Panc1 (cell line): ENCODE data around the gene MYO1B. TPM values are rescaled to one million over a fixed set of nuclear protein-coding genes. Genes with fewer than 3 reads are reported as not detected.

ENCODE experiments used
- ATAC-seq: fragments of 200-7000 bp; cut with Tn5 transposase; 2 replicates; pipeline ENCODE4 v1.9.1; 2020; ENCODE audit warnings: mild to moderate bottlenecking, moderate library complexity
- BruUV-seq: library from RNA; stranded (reverse); fragments of 400-500 nt; replicated peaks from 2 replicates; lab custom pipeline; 2021; lab: Mats Ljungman, UMichigan
- CTCF ChIA-PET: fragments of 300-600 bp; sonication (Branson Sonifier 250); formaldehyde crosslinking; loops from one replicate; lab custom pipeline; 2022; ENCODE audit warnings: antibody characterized with exemption; lab: Charles Lee
- POLR2A ChIA-PET: fragments of 300-600 bp; sonication (Branson Sonifier 250); formaldehyde crosslinking; loops from one replicate; lab custom pipeline; 2022; ENCODE audit warnings: antibody characterized with exemption; lab: Charles Lee
- DNase-seq: peaks from one replicate; pipeline ENCODE4 v3.0.0-alpha.2; 2010; ENCODE audit warnings: low read depth, low spot score
- H3K27ac ChIP-seq: 2 replicates; pipeline ENCODE4 v1.5.1; 2011; ENCODE audit warnings: mild to moderate bottlenecking, low read length, inconsistent platforms
- H3K27me3 ChIP-seq: fragments of 200-500 bp; sonication (Bioruptor generic); 2 replicates; pipeline ENCODE4 v1.6.0; 2014; ENCODE audit warnings: low read length, inconsistent platforms; ENCODE audit not compliant: control insufficient read depth, insufficient read depth
- H3K36me3 ChIP-seq: fragments of 200-500 bp; sonication (Bioruptor generic); 2 replicates; pipeline ENCODE4 v1.5.1; 2014; ENCODE audit warnings: inconsistent platforms, mild to moderate bottlenecking, low read length, moderate library complexity; ENCODE audit not compliant: control insufficient read depth, insufficient read depth
- H3K4me1 ChIP-seq: 2 replicates; pipeline ENCODE4 v1.5.1; 2011; ENCODE audit warnings: inconsistent platforms, mild to moderate bottlenecking, low read length, moderate library complexity; ENCODE audit not compliant: control insufficient read depth, insufficient read depth
- H3K4me3 ChIP-seq, 2 experiments: 2 replicates each; pipeline ENCODE4 v1.5.1; 2011 to 2012; ENCODE audit warnings: low read depth in 2 of 2, low read length in 2 of 2, mild to moderate bottlenecking in 2 of 2, inconsistent platforms in 1 of 2, moderate library complexity in 1 of 2
- H3K9me3 ChIP-seq: fragments of 200-500 bp; sonication (Bioruptor generic); 2 replicates; pipeline ENCODE4 v1.5.1; 2014; ENCODE audit warnings: low read depth, mild to moderate bottlenecking, inconsistent platforms, low read length, moderate library complexity; ENCODE audit not compliant: control insufficient read depth, insufficient read depth
- POLR2AphosphoS5 ChIP-seq: IDR thresholded peaks from 2 replicates; pipeline ENCODE4 v1.6.1; 2012; ENCODE audit warnings: mild to moderate bottlenecking, low read depth, low read length, moderate library complexity
- SIN3A ChIP-seq: IDR thresholded peaks from 2 replicates; pipeline ENCODE4 v1.6.1; 2012; ENCODE audit warnings: low read depth, mild to moderate bottlenecking, low read length, moderate library complexity, borderline replicate concordance; ENCODE audit not compliant: insufficient read depth
- TCF7L2 ChIP-seq: IDR thresholded peaks from 2 replicates; pipeline ENCODE4 v1.6.1; 2011; ENCODE audit warnings: mild to moderate bottlenecking, low read depth, low read length, inconsistent platforms
- in situ Hi-C: cut with HindIII; loops from 2 replicates; pipeline ENCODE4 v1.10.0; 2016; ENCODE audit warnings: low sequenced_read_pairs, low pct_unique_long_range_greater_than_20kb
- intact Hi-C: fragments of 100-400 bp; cut with micrococcal nuclease; formaldehyde crosslinking; loops from one replicate; pipeline ENCODE4 v1.10.0; 2022; ENCODE audit not compliant: unreplicated experiment
- total RNA-seq: library from RNA; stranded (reverse); gene quantifications from one replicate; pipeline ENCODE4 v1.2.1, GENCODE V29; 2021; ENCODE audit not compliant: unreplicated experiment
- TF ChIP-seq, protein P1 (sequence below), 2 experiments: IDR thresholded peaks; 2 replicates each; pipeline ENCODE4 v1.6.1; 2011 to 2012; ENCODE audit warnings: low read depth in 2 of 2, control low read depth in 1 of 2, low read length in 1 of 2, mild to moderate bottlenecking in 1 of 2, moderate library complexity in 1 of 2; ENCODE audit not compliant: insufficient read depth in 1 of 2
- TF ChIP-seq, protein P2 (sequence below): fragments of 450-650 bp; IDR thresholded peaks from 2 replicates; pipeline ENCODE4 v1.5.1; 2017; ENCODE audit warnings: mild to moderate bottlenecking

The MYO1B gene
- total RNA-seq, 1 experiment from 2014 or later: 51.5 TPM

GRCh38 chr2:191443446-191443845 is 198.2 kb downstream of the MYO1B start:
- intact Hi-C loops: no loop called here
- Histone ChIP-seq H3K36me3 (no peaks in the 10 kb centered on the region), H3K27me3 (peaks cover 4% of the 10 kb centered on the region; the same call in 1 of the 2 replicates), H3K9me3 (no peaks in the 10 kb centered on the region), H3K4me1 (no peaks in the 10 kb centered on the region), H3K27ac (no peak overlapping the region), H3K4me3 (no peak overlapping the region)
- ATAC-seq: no peak
- TF ChIP-seq, protein P1, sequence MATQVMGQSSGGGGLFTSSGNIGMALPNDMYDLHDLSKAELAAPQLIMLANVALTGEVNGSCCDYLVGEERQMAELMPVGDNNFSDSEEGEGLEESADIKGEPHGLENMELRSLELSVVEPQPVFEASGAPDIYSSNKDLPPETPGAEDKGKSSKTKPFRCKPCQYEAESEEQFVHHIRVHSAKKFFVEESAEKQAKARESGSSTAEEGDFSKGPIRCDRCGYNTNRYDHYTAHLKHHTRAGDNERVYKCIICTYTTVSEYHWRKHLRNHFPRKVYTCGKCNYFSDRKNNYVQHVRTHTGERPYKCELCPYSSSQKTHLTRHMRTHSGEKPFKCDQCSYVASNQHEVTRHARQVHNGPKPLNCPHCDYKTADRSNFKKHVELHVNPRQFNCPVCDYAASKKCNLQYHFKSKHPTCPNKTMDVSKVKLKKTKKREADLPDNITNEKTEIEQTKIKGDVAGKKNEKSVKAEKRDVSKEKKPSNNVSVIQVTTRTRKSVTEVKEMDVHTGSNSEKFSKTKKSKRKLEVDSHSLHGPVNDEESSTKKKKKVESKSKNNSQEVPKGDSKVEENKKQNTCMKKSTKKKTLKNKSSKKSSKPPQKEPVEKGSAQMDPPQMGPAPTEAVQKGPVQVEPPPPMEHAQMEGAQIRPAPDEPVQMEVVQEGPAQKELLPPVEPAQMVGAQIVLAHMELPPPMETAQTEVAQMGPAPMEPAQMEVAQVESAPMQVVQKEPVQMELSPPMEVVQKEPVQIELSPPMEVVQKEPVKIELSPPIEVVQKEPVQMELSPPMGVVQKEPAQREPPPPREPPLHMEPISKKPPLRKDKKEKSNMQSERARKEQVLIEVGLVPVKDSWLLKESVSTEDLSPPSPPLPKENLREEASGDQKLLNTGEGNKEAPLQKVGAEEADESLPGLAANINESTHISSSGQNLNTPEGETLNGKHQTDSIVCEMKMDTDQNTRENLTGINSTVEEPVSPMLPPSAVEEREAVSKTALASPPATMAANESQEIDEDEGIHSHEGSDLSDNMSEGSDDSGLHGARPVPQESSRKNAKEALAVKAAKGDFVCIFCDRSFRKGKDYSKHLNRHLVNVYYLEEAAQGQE (IDR thresholded peaks at IDR 0.05; ENCODE audit: insufficient read depth in 1 of 2, low read depth in 2 of 2, low read length in 1 of 2): no peak
- TF ChIP-seq SIN3A (no peak), POLR2AphosphoS5 (no peak), TCF7L2 (no peak)
- TF ChIP-seq, protein P2, sequence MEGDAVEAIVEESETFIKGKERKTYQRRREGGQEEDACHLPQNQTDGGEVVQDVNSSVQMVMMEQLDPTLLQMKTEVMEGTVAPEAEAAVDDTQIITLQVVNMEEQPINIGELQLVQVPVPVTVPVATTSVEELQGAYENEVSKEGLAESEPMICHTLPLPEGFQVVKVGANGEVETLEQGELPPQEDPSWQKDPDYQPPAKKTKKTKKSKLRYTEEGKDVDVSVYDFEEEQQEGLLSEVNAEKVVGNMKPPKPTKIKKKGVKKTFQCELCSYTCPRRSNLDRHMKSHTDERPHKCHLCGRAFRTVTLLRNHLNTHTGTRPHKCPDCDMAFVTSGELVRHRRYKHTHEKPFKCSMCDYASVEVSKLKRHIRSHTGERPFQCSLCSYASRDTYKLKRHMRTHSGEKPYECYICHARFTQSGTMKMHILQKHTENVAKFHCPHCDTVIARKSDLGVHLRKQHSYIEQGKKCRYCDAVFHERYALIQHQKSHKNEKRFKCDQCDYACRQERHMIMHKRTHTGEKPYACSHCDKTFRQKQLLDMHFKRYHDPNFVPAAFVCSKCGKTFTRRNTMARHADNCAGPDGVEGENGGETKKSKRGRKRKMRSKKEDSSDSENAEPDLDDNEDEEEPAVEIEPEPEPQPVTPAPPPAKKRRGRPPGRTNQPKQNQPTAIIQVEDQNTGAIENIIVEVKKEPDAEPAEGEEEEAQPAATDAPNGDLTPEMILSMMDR: no peak
- ChIA-PET POLR2A (no interaction called here), CTCF (no interaction called here)
- no peak for DNase-seq
- no TSS peak for BruUV-seq
- in situ Hi-C loops: no loop called here

DNA sequence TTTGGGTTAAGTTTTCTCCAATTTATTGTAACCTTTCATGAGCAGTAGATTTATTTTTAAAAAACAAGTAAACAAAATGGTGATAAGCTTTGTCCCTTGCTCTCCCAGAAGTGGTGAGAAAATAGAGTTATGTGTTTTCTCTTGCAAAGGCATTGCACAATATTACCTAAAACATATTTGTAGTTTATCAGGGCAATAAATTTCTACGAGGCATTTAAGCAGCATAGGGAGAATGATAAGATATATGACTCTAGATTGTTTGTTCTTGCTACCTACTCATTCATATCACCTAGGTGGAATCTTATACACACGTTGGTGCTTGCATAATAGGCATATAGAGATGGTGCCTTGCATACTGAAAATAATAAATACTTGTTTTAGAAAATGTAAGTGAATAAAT is 201.7 kb downstream of the MYO1B start:
- POLR2A ChIA-PET: interaction anchor here (0.6 kb wide), 1 partner anchor 87 kb away, joined by 3 read pairs; no protein-coding TSS in a partner anchor
- ATAC-seq (no peak), DNase-seq (no peak)
- peaks cover 4% of the 10 kb centered on the region; the same call in 1 of the 2 replicates for H3K27me3 ChIP-seq
- intact Hi-C loops (no loop called here), in situ Hi-C loops (no loop called here)
- H3K4me3 ChIP-seq: no peak overlapping the region
- no peaks in the 10 kb centered on the region for H3K4me1 ChIP-seq
- no TSS peak for BruUV-seq
- TF ChIP-seq POLR2AphosphoS5 (no peak), TCF7L2 (no peak), SIN3A (no peak)
- TF ChIP-seq, protein P2: no peak
- TF ChIP-seq, protein P1 (IDR thresholded peaks at IDR 0.05; ENCODE audit: insufficient read depth in 1 of 2, low read depth in 2 of 2, low read length in 1 of 2): no peak
- CTCF ChIA-PET: no interaction called here
- no peaks in the 10 kb centered on the region for H3K9me3 ChIP-seq
- no peaks in the 10 kb centered on the region for H3K36me3 ChIP-seq
- no peak overlapping the region for H3K27ac ChIP-seq
